Astrocyte (in vitro differentiated cells and primary cell): ENCODE data around the gene ABI2. TPM values are rescaled to one million over a fixed set of nuclear protein-coding genes. Genes with fewer than 3 reads are reported as not detected.
"Not testable (repeated sequence)": the region's sequence is repeated elsewhere in the genome, so short reads cannot be mapped to it uniquely, and the experiment has no call there.

Experiments used
- DNase-seq: peaks from one replicate; pipeline ENCODE4 v3.0.0-alpha.2; 2010; ENCODE audit warnings: low read depth
- FAIRE-seq: peaks from 2 replicates; lab custom pipeline; 2011; peaks lifted over from hg19 to GRCh38; lab: Jason Lieb, UNC
- H2AFZ ChIP-seq: 2 replicates; pipeline ENCODE4 v1.6.0; 2012; ENCODE audit warnings: low read depth, low read length, inconsistent platforms
- H3K27ac ChIP-seq: 2 replicates; pipeline ENCODE4 v1.5.1; 2011; ENCODE audit warnings: low read depth, low read length, inconsistent platforms
- H3K27me3 ChIP-seq: 2 replicates; pipeline ENCODE4 v1.6.0; 2011; ENCODE audit warnings: low read length, inconsistent platforms; ENCODE audit not compliant: insufficient read depth
- H3K36me3 ChIP-seq: 2 replicates; pipeline ENCODE4 v1.5.1; 2011; ENCODE audit warnings: low read length, inconsistent platforms; ENCODE audit not compliant: insufficient read depth
- H3K4me1 ChIP-seq: 2 replicates; pipeline ENCODE4 v1.5.1; 2011; ENCODE audit warnings: low read length, inconsistent platforms; ENCODE audit not compliant: insufficient read depth
- H3K4me2 ChIP-seq: 2 replicates; pipeline ENCODE4 v1.6.0; 2012; ENCODE audit warnings: low read length, inconsistent platforms
- H3K4me3 ChIP-seq: 2 replicates; pipeline ENCODE4 v1.5.1; 2011; ENCODE audit warnings: low read depth, mild to moderate bottlenecking, low read length, inconsistent platforms; ENCODE audit not compliant: insufficient read depth
- H3K79me2 ChIP-seq: 2 replicates; pipeline ENCODE4 v1.6.0; 2012; ENCODE audit warnings: mild to moderate bottlenecking, low read length, inconsistent platforms; ENCODE audit not compliant: insufficient read depth
- H3K9ac ChIP-seq: 2 replicates; pipeline ENCODE4 v1.6.0; 2012; ENCODE audit warnings: mild to moderate bottlenecking, low read length, inconsistent platforms
- H3K9me3 ChIP-seq: 2 replicates; pipeline ENCODE4 v1.5.1; 2012; ENCODE audit warnings: low read depth, mild to moderate bottlenecking, low read length, inconsistent platforms; ENCODE audit not compliant: insufficient read depth
- H4K20me1 ChIP-seq: 2 replicates; pipeline ENCODE4 v1.6.0; 2012; ENCODE audit warnings: low read length, inconsistent platforms; ENCODE audit not compliant: insufficient read depth
- H3K27ac Mint-ChIP-seq: one replicate; pipeline ENCODE4 v1.8.0; 2021; ENCODE audit warnings: mild to moderate bottlenecking, mixed read lengths; ENCODE audit not compliant: unreplicated experiment
- H3K27me3 Mint-ChIP-seq: one replicate; pipeline ENCODE4 v1.8.0; 2021; ENCODE audit warnings: low read depth, mixed read lengths; ENCODE audit not compliant: unreplicated experiment
- H3K36me3 Mint-ChIP-seq: one replicate; pipeline ENCODE4 v1.8.0; 2021; ENCODE audit warnings: low read depth, mixed read lengths; ENCODE audit not compliant: unreplicated experiment
- H3K4me1 Mint-ChIP-seq: one replicate; pipeline ENCODE4 v1.8.0; 2021; ENCODE audit warnings: low read depth, mixed read lengths; ENCODE audit not compliant: unreplicated experiment
- H3K4me3 Mint-ChIP-seq: one replicate; pipeline ENCODE4 v1.8.0; 2021; ENCODE audit warnings: mild to moderate bottlenecking, moderate library complexity, mixed read lengths; ENCODE audit not compliant: unreplicated experiment
- H3K9me3 Mint-ChIP-seq: one replicate; pipeline ENCODE4 v1.8.0; 2021; ENCODE audit warnings: mild to moderate bottlenecking, mixed read lengths; ENCODE audit not compliant: unreplicated experiment
- EZH2 ChIP-seq: IDR thresholded peaks from 2 replicates; pipeline ENCODE4 v1.6.1; 2012; ENCODE audit warnings: mild to moderate bottlenecking, low read length, inconsistent platforms; ENCODE audit not compliant: insufficient read depth
- total RNA-seq: library from RNA; stranded (reverse); gene quantifications from 2 replicates; pipeline ENCODE4 v1.2.1, GENCODE V29; 2021
- TF ChIP-seq, protein P1 (sequence below): IDR thresholded peaks from 2 replicates; pipeline ENCODE4 v1.5.1; 2011; ENCODE audit warnings: low read depth, mild to moderate bottlenecking, inconsistent platforms, low read length, moderate library complexity; ENCODE audit not compliant: insufficient read depth

ABI2 gene
- total RNA-seq, 1 donor from 2014 or later, result 56.0 TPM

DNA sequence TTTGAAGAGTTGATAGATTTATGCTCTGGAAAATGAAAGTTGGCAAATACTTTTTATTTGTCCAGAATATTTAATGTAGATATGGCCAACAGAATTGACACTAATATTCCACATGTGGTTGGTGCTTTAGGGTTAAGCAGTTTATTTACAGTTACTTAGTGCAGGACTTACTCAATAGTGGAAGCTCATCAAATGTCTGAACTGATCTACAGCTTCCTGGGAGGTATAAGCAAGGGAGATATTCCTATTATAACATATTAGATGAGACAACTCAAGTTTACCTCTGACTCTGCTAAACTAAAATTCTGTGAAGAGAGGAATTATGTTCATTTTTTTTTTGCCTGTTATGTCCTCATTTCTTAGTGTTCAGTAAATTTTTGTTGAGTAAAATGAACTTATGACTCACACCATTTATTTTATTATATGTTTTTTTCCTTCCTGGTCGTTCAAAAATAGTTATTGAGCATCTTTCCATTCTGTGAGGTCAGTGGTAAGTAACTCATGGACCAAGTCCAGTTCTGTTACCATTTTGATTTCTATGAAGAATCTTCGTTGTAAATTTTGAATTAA is 13.6 kb downstream of the ABI2 start:
- H2AFZ ChIP-seq, result no peak overlapping the region
- H3K9ac ChIP-seq, result no peak overlapping the region
- Mint-ChIP-seq H3K36me3 (peaks cover 5% of the 10 kb centered on the region), H3K4me1 (peaks cover 12% of the 10 kb centered on the region), H3K27me3 (no peaks in the 10 kb centered on the region), H3K27ac (peak overlapping the region; percentile 4), H3K9me3 (no peaks in the 10 kb centered on the region), H3K4me3 (no peak overlapping the region)
- no peak for TF ChIP-seq EZH2
- TF ChIP-seq, protein P1, sequence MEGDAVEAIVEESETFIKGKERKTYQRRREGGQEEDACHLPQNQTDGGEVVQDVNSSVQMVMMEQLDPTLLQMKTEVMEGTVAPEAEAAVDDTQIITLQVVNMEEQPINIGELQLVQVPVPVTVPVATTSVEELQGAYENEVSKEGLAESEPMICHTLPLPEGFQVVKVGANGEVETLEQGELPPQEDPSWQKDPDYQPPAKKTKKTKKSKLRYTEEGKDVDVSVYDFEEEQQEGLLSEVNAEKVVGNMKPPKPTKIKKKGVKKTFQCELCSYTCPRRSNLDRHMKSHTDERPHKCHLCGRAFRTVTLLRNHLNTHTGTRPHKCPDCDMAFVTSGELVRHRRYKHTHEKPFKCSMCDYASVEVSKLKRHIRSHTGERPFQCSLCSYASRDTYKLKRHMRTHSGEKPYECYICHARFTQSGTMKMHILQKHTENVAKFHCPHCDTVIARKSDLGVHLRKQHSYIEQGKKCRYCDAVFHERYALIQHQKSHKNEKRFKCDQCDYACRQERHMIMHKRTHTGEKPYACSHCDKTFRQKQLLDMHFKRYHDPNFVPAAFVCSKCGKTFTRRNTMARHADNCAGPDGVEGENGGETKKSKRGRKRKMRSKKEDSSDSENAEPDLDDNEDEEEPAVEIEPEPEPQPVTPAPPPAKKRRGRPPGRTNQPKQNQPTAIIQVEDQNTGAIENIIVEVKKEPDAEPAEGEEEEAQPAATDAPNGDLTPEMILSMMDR, result no peak
- peaks cover 26% of the 10 kb centered on the region for H4K20me1 ChIP-seq
- DNase-seq, result no peak
- H3K4me3 ChIP-seq, result no peak overlapping the region
- no peaks in the 10 kb centered on the region for H3K27me3 ChIP-seq
- no peaks in the 10 kb centered on the region for H3K36me3 ChIP-seq
- peaks cover 6% of the 10 kb centered on the region for H3K4me1 ChIP-seq
- FAIRE-seq, result no peak
- H3K27ac ChIP-seq, result no peak overlapping the region
- no peaks in the 10 kb centered on the region for H3K9me3 ChIP-seq
- H3K4me2 ChIP-seq, result no peak overlapping the region
- H3K79me2 ChIP-seq, result peaks cover 85% of the 10 kb centered on the region

DNA sequence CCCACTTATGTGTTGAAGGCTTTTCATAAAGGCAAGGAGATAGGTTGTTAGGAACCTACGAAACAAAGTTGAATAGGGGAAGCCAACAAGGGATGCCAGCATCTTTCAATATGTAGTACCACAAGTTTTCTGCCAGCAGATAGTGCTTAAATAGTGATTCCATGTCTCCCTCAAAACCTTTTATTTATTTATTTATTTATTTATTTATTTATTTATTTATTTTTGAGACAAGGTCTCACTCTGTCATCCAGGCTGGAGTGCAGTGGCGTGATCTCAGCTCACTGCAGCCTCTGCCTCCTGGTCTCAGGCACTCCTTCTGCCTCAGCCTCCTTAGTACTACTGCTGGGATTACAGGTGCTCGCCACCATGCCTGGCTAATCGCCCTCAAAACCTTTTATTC is 14.2 kb downstream of the ABI2 start:
- not testable (repeated sequence) for DNase-seq, H3K4me1 ChIP-seq, H3K36me3 ChIP-seq, H3K27ac ChIP-seq, H3K9me3 Mint-ChIP-seq, H3K4me3 ChIP-seq, H3K36me3 Mint-ChIP-seq, H3K4me2 ChIP-seq, H3K4me3 Mint-ChIP-seq, H3K27me3 Mint-ChIP-seq, H3K9ac ChIP-seq, H2AFZ ChIP-seq, H3K9me3 ChIP-seq, H3K27ac Mint-ChIP-seq, FAIRE-seq, H3K27me3 ChIP-seq
- Histone ChIP-seq H4K20me1 (peaks cover 26% of the 10 kb centered on the region), H3K79me2 (peaks cover 85% of the 10 kb centered on the region)
- peaks cover 12% of the 10 kb centered on the region for H3K4me1 Mint-ChIP-seq

DNA sequence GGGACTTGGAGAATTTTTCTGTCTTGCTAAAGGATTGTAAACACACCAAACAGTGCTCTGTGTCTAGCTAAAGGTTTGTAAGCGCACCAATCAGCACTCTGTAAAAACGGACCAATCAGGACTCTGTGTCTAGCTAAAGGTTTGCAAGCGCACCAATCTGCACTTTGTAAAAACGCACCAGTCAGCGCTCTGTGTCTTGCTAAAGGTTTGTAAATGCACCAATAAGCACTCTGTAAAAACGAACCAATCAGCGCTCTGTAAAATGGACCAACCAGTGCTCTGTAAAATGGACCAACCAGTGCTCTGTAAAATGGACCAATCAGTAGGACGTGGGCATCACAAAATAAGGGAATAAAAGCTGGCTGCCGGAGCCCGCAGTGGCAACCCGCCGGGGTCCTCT is 16.5 kb downstream of the ABI2 start:
- TF ChIP-seq EZH2, result no peak
- TF ChIP-seq, protein P1, result no peak
- FAIRE-seq, result no peak
- H3K36me3 ChIP-seq, result no peaks in the 10 kb centered on the region
- Mint-ChIP-seq H3K27me3 (no peaks in the 10 kb centered on the region), H3K9me3 (no peaks in the 10 kb centered on the region), H3K4me1 (peaks cover 12% of the 10 kb centered on the region), H3K27ac (no peak overlapping the region), H3K36me3 (peaks cover 5% of the 10 kb centered on the region), H3K4me3 (no peak overlapping the region)
- peaks cover 31% of the 10 kb centered on the region for H4K20me1 ChIP-seq
- H2AFZ ChIP-seq, result no peak overlapping the region
- H3K4me2 ChIP-seq, result no peak overlapping the region
- no peak overlapping the region for H3K27ac ChIP-seq
- no peaks in the 10 kb centered on the region for H3K27me3 ChIP-seq
- H3K4me3 ChIP-seq, result no peak overlapping the region
- no peak for DNase-seq
- no peaks in the 10 kb centered on the region for H3K9me3 ChIP-seq
- H3K4me1 ChIP-seq, result peaks cover 6% of the 10 kb centered on the region
- H3K79me2 ChIP-seq, result peaks cover 87% of the 10 kb centered on the region
- H3K9ac ChIP-seq, result no peak overlapping the region
